Effector memory CD8-positive, alpha-beta T cell (primary cell): ENCODE measurements around the gene GCNT4.

ENCODE experiments used
- ATAC-seq: fragments of 150-1000 bp; cut with Tn5 transposase; replicated peaks from 2 replicates; pipeline ENCODE4 v1.10.0; 2021; ENCODE audit warnings: mild to moderate bottlenecking, moderate library complexity
- DNase-seq, 3 experiments: peaks; one replicate each; pipeline ENCODE4 v3.0.0; 2021
- H3K27ac Mint-ChIP-seq, 2 donors: one replicate each; pipeline ENCODE4 v1.8.0; 2022; ENCODE audit warnings: mild to moderate bottlenecking in 2 of 2, mixed read lengths in 2 of 2, moderate library complexity in 2 of 2
- H3K27me3 Mint-ChIP-seq, 2 donors: one replicate each; pipeline ENCODE4 v1.8.0; 2022; ENCODE audit warnings: mixed read lengths in 2 of 2
- H3K36me3 Mint-ChIP-seq: one replicate; pipeline ENCODE4 v1.8.0; 2022; ENCODE audit warnings: mild to moderate bottlenecking, moderate library complexity, mixed read lengths; ENCODE audit not compliant: insufficient read depth
- H3K4me1 Mint-ChIP-seq, 2 donors: one replicate each; pipeline ENCODE4 v1.8.0; 2022; ENCODE audit warnings: low read depth in 2 of 2, mixed read lengths in 2 of 2
- H3K4me3 Mint-ChIP-seq, 2 donors: one replicate each; pipeline ENCODE4 v1.8.0; 2022; ENCODE audit warnings: mild to moderate bottlenecking in 2 of 2, mixed read lengths in 2 of 2, moderate library complexity in 2 of 2
- H3K9me3 Mint-ChIP-seq, 2 donors: one replicate each; pipeline ENCODE4 v1.8.0; 2022; ENCODE audit warnings: mixed read lengths in 2 of 2

Gene GCNT4

GRCh38 chr5:75020016-75020656 is 32.2 kb downstream of the GCNT4 start:
- Mint-ChIP-seq H3K27me3 (no peaks in the 10 kb centered on the region), H3K4me1 (peaks cover 14 to 46% of the 10 kb centered on the region in 2 donors), H3K36me3 (no peaks in the 10 kb centered on the region), H3K4me3 (no peak overlapping the region), H3K9me3 (no peaks in the 10 kb centered on the region), H3K27ac (peak overlapping the region in 1 of 2 donors; percentile 26)
- DNase-seq = no peak
- no peak for ATAC-seq

- Mint-ChIP-seq H3K36me3 (no peaks in the 10 kb centered on the region), H3K4me3 (no peak overlapping the region), H3K27ac (no peak overlapping the region), H3K27me3 (no peaks in the 10 kb centered on the region), H3K9me3 (no peaks in the 10 kb centered on the region), H3K4me1 (peaks cover 10 to 43% of the 10 kb centered on the region in 2 donors)
- ATAC-seq (no peak), DNase-seq (no peak)
Observed at GRCh38 chr5:75018805-75019587, 33.4 kb downstream of the GCNT4 start.

GRCh38 chr5:75017971-75018370 is 34.4 kb downstream of the GCNT4 start:
- Mint-ChIP-seq H3K36me3 (no peaks in the 10 kb centered on the region), H3K9me3 (no peaks in the 10 kb centered on the region), H3K27ac (no peak overlapping the region), H3K4me1 (peaks cover 1 to 33% of the 10 kb centered on the region in 2 donors), H3K4me3 (no peak overlapping the region), H3K27me3 (no peaks in the 10 kb centered on the region)
- no peak for ATAC-seq
- DNase-seq = no peak

- no peak overlapping the region for H3K4me3 Mint-ChIP-seq
- no peaks in the 10 kb centered on the region for H3K27me3 Mint-ChIP-seq
- no peaks in the 10 kb centered on the region for H3K9me3 Mint-ChIP-seq
- H3K4me1 Mint-ChIP-seq = peaks cover 1 to 28% of the 10 kb centered on the region in 2 donors
- no peaks in the 10 kb centered on the region for H3K36me3 Mint-ChIP-seq
- DNase-seq (no peak), ATAC-seq (no peak)
- peak overlapping the region in 1 of 2 donors; percentile 53 for H3K27ac Mint-ChIP-seq
Observed at GRCh38 chr5:75016896-75017295, 35.5 kb downstream of the GCNT4 start.

- Mint-ChIP-seq H3K36me3 (no peaks in the 10 kb centered on the region), H3K27ac (no peak overlapping the region), H3K4me3 (no peak overlapping the region), H3K4me1 (peaks cover 7 to 16% of the 10 kb centered on the region in 2 donors), H3K9me3 (no peaks in the 10 kb centered on the region), H3K27me3 (peaks cover 0 to 9% of the 10 kb centered on the region in 2 donors)
- ATAC-seq = no peak
- DNase-seq = no peak
Observed at GRCh38 chr5:75012748-75013147, 39.6 kb downstream of the GCNT4 start.

- peaks cover 6 to 16% of the 10 kb centered on the region in 2 donors for H3K4me1 Mint-ChIP-seq
- H3K27me3 Mint-ChIP-seq = peaks cover 0 to 9% of the 10 kb centered on the region in 2 donors
- H3K9me3 Mint-ChIP-seq = no peaks in the 10 kb centered on the region
- DNase-seq = no peak
- no peak for ATAC-seq
- no peak overlapping the region for H3K4me3 Mint-ChIP-seq
- no peak overlapping the region for H3K27ac Mint-ChIP-seq
- H3K36me3 Mint-ChIP-seq = no peaks in the 10 kb centered on the region
Observed at GRCh38 chr5:75010838-75011237, 41.5 kb downstream of the GCNT4 start.

GRCh38 chr5:75009556-75010345 is 42.6 kb downstream of the GCNT4 start:
- H3K4me1 Mint-ChIP-seq = peaks cover 6% of the 10 kb centered on the region in 2 donors
- H3K9me3 Mint-ChIP-seq = peaks cover 0 to 1% of the 10 kb centered on the region in 2 donors
- H3K27ac Mint-ChIP-seq = peak overlapping the region; percentile 9 to 26
- no peak for DNase-seq
- no peak overlapping the region for H3K4me3 Mint-ChIP-seq
- H3K36me3 Mint-ChIP-seq = no peaks in the 10 kb centered on the region
- H3K27me3 Mint-ChIP-seq = peaks cover 0 to 9% of the 10 kb centered on the region in 2 donors
- no peak for ATAC-seq

- H3K4me3 Mint-ChIP-seq = no peak overlapping the region
- H3K9me3 Mint-ChIP-seq = peaks cover 0 to 4% of the 10 kb centered on the region in 2 donors
- H3K36me3 Mint-ChIP-seq = no peaks in the 10 kb centered on the region
- no peak for ATAC-seq
- H3K4me1 Mint-ChIP-seq = peaks cover 5 to 6% of the 10 kb centered on the region in 2 donors
- H3K27ac Mint-ChIP-seq = no peak overlapping the region
- H3K27me3 Mint-ChIP-seq = peaks cover 0 to 9% of the 10 kb centered on the region in 2 donors
- DNase-seq = no peak
Observed at GRCh38 chr5:75006865-75007822, 45.2 kb downstream of the GCNT4 start.

- no peak for DNase-seq
- peaks cover 0 to 4% of the 10 kb centered on the region in 2 donors for H3K9me3 Mint-ChIP-seq
- peaks cover 0 to 9% of the 10 kb centered on the region in 2 donors for H3K27me3 Mint-ChIP-seq
- no peak for ATAC-seq
- H3K27ac Mint-ChIP-seq = no peak overlapping the region
- H3K36me3 Mint-ChIP-seq = no peaks in the 10 kb centered on the region
- no peak overlapping the region for H3K4me3 Mint-ChIP-seq
- peaks cover 5 to 6% of the 10 kb centered on the region in 2 donors for H3K4me1 Mint-ChIP-seq
Observed at GRCh38 chr5:75005561-75005960, 46.8 kb downstream of the GCNT4 start.
